Natural killer cell (primary cell): ENCODE data around the gene DGCR2. TPM values are rescaled to one million over a fixed set of nuclear protein-coding genes. Genes with fewer than 3 reads are reported as not detected.
A peak's percentile ranks its signal among the peaks of the same experiment; 100 is the strongest.

Experiments used
- ATAC-seq, 3 donors: fragments of 150-1000 bp in 2 of 3; fragments of 200-7000 bp in 1 of 3; cut with Tn5 transposase; 1 replicate in 1 of 3; 2 replicates in 2 of 3; pipeline ENCODE4 v1.10.0; 2021; ENCODE audit warnings: mild to moderate bottlenecking in 2 of 3, moderate library complexity in 2 of 3
- DNase-seq, 2 donors: peaks; one replicate each; pipeline versions ENCODE4 v3.0.0 to v3.0.0-alpha.2; 2013 to 2021; ENCODE audit warnings: mixed read lengths in 1 of 2
- H3K27ac ChIP-seq: one replicate; pipeline ENCODE4 v1.5.1; 2013; ENCODE audit warnings: mild to moderate bottlenecking, low read length
- H3K27me3 ChIP-seq: one replicate; pipeline ENCODE4 v1.6.1; 2013; ENCODE audit warnings: low read length; ENCODE audit not compliant: control insufficient read depth, insufficient read depth
- H3K36me3 ChIP-seq: one replicate; pipeline ENCODE4 v1.6.1; 2013; ENCODE audit warnings: low read length; ENCODE audit not compliant: control insufficient read depth, insufficient read depth
- H3K4me1 ChIP-seq: one replicate; pipeline ENCODE4 v1.6.1; 2013; ENCODE audit warnings: low read length; ENCODE audit not compliant: control insufficient read depth, insufficient read depth
- H3K4me3 ChIP-seq: one replicate; pipeline ENCODE4 v1.5.1; 2013; ENCODE audit warnings: low read length
- H3K9me3 ChIP-seq: one replicate; pipeline ENCODE4 v1.6.1; 2013; ENCODE audit warnings: low read length; ENCODE audit not compliant: control insufficient read depth, insufficient read depth
- H3K27ac Mint-ChIP-seq, 2 donors: one replicate each; pipeline ENCODE4 v1.8.0; 2022; ENCODE audit warnings: mild to moderate bottlenecking in 2 of 2, mixed read lengths in 2 of 2, moderate library complexity in 1 of 2
- H3K27me3 Mint-ChIP-seq, 2 donors: one replicate each; pipeline ENCODE4 v1.8.0; 2022; ENCODE audit warnings: low read depth in 2 of 2, mixed read lengths in 2 of 2
- H3K36me3 Mint-ChIP-seq: one replicate; pipeline ENCODE4 v1.8.0; 2022; ENCODE audit warnings: mixed read lengths
- H3K4me1 Mint-ChIP-seq, 2 donors: one replicate each; pipeline ENCODE4 v1.8.0; 2022; ENCODE audit warnings: mixed read lengths in 2 of 2
- H3K4me3 Mint-ChIP-seq: one replicate; pipeline ENCODE4 v1.8.0; 2022; ENCODE audit warnings: mild to moderate bottlenecking, moderate library complexity, mixed read lengths
- H3K9me3 Mint-ChIP-seq, 2 donors: one replicate each; pipeline ENCODE4 v1.8.0; 2022; ENCODE audit warnings: mixed read lengths in 2 of 2
- CTCF ChIP-seq: fragments of 200-600 bp; IDR thresholded peaks from one replicate; pipeline ENCODE4 v1.8.0; 2022; ENCODE audit warnings: antibody characterized with exemption
- WGBS: methylation state at CpG from one replicate; pipeline ENCODE4 v1.1.7; 2013; ENCODE audit warnings: missing lambda C conversion rate; ENCODE audit not compliant: insufficient coverage; 5-methylcytosine and 5-hydroxymethylcytosine counted together
- intact Hi-C: fragments of 100-400 bp; cut with micrococcal nuclease; formaldehyde crosslinking; loops from one replicate; pipeline ENCODE4 v1.14.2; 2022
- total RNA-seq, 4 donors: library from RNA; stranded (reverse); fragments of 120-200 nt in 1 of 4; gene quantifications; one replicate each; pipeline versions ENCODE4 v1.2.3 to v1.2.4, GENCODE V29; 2013 to 2022

The DGCR2 gene
- total RNA-seq, 3 donors from 2014 or later (not counting 1 experiment from before 2014, with no cell fraction given): 27.5 to 44.1 (median 41.3) TPM

DNA sequence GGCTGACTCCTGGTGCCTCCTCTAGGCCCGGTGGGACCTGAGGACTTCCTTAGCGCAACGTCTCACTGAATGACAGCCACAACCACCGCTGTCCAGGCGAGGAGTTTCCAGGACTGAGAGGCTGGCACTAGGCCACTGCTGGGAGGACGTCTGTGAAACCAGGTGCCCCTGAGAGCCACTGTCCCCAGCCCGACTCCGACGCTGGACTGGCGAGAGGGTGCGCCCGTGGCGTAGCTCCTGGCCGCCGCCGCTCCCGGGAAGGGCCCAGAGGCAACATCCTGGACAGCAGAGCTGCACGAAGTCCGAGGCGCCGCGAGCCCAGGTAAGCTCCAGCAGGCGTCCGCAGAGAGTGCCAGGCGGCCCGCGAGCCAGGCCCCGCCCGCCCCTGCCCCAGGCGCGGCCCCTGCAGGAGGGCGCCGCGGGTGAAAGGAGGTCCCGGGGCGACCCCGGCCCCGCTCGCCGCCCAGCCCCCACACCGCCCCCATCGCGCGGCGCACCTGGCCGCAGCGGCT is 525 bp downstream of the DGCR2 start:
- Mint-ChIP-seq H3K27me3 (no peaks in the 10 kb centered on the region), H3K4me3 (peak overlapping the region; percentile 88), H3K36me3 (no peaks in the 10 kb centered on the region), H3K9me3 (no peaks in the 10 kb centered on the region), H3K27ac (peak overlapping the region; percentile 63 to 90), H3K4me1 (peaks cover 41 to 48% of the 10 kb centered on the region in 2 donors)
- peaks cover 55% of the 10 kb centered on the region for H3K4me1 ChIP-seq
- peak overlapping the region; percentile 93 for H3K4me3 ChIP-seq
- ATAC-seq: peak; percentile 15 to 22 (median 21)
- intact Hi-C loops: loop anchor here (1.0 to 10.0 kb wide), 6 partner anchors 12 to 356 kb away; partner anchors contain the start of genes CDC45, CLTCL1, ESS2 and HIRA
- TF ChIP-seq CTCF: no peak
- H3K36me3 ChIP-seq: no peaks in the 10 kb centered on the region
- no peaks in the 10 kb centered on the region for H3K27me3 ChIP-seq
- H3K27ac ChIP-seq: peak overlapping the region; percentile 77
- no peaks in the 10 kb centered on the region for H3K9me3 ChIP-seq
- WGBS: under 1% methylated on average over 47 of the region's 47 CpGs
- DNase-seq: peak in 1 of 2 donors; percentile 45

DNA sequence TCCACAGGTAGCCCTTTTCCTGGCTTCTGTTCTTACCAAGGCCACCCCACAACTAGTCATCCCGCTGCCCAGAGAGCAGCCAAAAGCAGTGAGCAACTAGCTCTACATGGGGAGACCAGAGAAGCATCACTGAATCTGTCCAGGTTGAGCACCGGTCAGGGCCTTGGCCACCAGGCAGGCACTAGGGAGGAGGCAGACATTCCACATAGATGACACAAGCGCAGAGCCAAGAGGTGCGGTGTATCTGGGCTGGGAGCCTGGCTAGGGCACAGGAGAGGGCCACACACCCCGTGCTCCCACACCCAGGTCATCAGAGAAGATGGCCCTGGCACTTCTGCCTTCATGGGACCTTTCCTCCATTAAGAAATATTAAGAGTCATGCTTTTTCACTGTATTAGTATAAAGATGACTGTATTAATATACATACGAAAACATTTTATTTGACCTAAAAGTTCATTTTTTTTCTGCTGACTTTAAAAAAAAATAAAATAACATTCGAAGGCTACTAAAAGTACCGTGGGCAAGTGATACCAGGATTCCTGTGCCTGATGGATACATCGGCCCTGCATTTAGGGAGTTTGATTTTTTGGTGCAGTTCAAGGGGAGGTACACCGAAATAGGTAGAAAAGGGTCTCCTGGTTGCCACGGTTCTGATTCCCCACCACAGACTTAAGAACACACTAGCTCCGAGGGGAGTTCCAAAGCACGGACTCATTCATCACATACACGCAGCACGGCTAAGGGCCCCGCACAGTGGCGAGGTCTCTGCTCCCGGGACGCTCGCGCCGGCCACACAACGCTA is 1.2 kb downstream of the DGCR2 start:
- ATAC-seq: peak in 1 of 3 donors; percentile 7
- no peaks in the 10 kb centered on the region for H3K9me3 Mint-ChIP-seq
- peak overlapping the region; percentile 47 for H3K27ac ChIP-seq
- H3K27me3 ChIP-seq: no peaks in the 10 kb centered on the region
- peaks cover 48 to 55% of the 10 kb centered on the region in 2 donors for H3K4me1 Mint-ChIP-seq
- intact Hi-C loops: loop anchor here (5.0 to 10.0 kb wide), 3 partner anchors 171 to 356 kb away; partner anchors contain the start of genes CDC45, CLTCL1, HIRA and MRPL40
- H3K4me1 ChIP-seq: peaks cover 60% of the 10 kb centered on the region
- 32% methylated on average over 22 of the region's 23 CpGs for WGBS
- no peaks in the 10 kb centered on the region for H3K36me3 Mint-ChIP-seq
- peak overlapping the region; percentile 93 for H3K4me3 ChIP-seq
- peak overlapping the region; percentile 63 to 90 for H3K27ac Mint-ChIP-seq
- H3K27me3 Mint-ChIP-seq: no peaks in the 10 kb centered on the region
- DNase-seq: peak in 1 of 2 donors; percentile 58
- peak overlapping the region; percentile 88 for H3K4me3 Mint-ChIP-seq
- TF ChIP-seq CTCF: no peak
- no peaks in the 10 kb centered on the region for H3K9me3 ChIP-seq
- H3K36me3 ChIP-seq: no peaks in the 10 kb centered on the region

- H3K27me3 ChIP-seq: no peaks in the 10 kb centered on the region
- H3K27ac Mint-ChIP-seq: peak overlapping the region; percentile 63 to 90
- no peak overlapping the region for H3K4me3 ChIP-seq
- no peak overlapping the region for H3K27ac ChIP-seq
- no peaks in the 10 kb centered on the region for H3K9me3 ChIP-seq
- H3K36me3 ChIP-seq: no peaks in the 10 kb centered on the region
- intact Hi-C loops: loop anchor here (5.0 to 10.0 kb wide), 3 partner anchors 172 to 357 kb away; partner anchors contain the start of genes CDC45, CLTCL1, HIRA and MRPL40
- H3K4me1 Mint-ChIP-seq: peaks cover 59 to 66% of the 10 kb centered on the region in 2 donors
- WGBS: 82% methylated on average over 8 of the region's 8 CpGs
- ATAC-seq (no peak), DNase-seq (no peak)
- no peaks in the 10 kb centered on the region for H3K36me3 Mint-ChIP-seq
- peak overlapping the region; percentile 57 for H3K4me3 Mint-ChIP-seq
- no peaks in the 10 kb centered on the region for H3K27me3 Mint-ChIP-seq
- H3K9me3 Mint-ChIP-seq: no peaks in the 10 kb centered on the region
- H3K4me1 ChIP-seq: peaks cover 67% of the 10 kb centered on the region
- TF ChIP-seq CTCF: no peak
These were observed 2.3 kb downstream of the DGCR2 start for GRCh38 chr22:19119949-19120348.
